Activated CD4-positive, CD25-positive, alpha-beta regulatory T cell (primary cell): Measurements from ENCODE around the gene SCN2B.

Experiments
- DNase-seq, 4 experiments: peaks; one replicate each; lab custom pipeline; 2025; lab: John Stamatoyannopoulos, UW

Gene SCN2B

DNA sequence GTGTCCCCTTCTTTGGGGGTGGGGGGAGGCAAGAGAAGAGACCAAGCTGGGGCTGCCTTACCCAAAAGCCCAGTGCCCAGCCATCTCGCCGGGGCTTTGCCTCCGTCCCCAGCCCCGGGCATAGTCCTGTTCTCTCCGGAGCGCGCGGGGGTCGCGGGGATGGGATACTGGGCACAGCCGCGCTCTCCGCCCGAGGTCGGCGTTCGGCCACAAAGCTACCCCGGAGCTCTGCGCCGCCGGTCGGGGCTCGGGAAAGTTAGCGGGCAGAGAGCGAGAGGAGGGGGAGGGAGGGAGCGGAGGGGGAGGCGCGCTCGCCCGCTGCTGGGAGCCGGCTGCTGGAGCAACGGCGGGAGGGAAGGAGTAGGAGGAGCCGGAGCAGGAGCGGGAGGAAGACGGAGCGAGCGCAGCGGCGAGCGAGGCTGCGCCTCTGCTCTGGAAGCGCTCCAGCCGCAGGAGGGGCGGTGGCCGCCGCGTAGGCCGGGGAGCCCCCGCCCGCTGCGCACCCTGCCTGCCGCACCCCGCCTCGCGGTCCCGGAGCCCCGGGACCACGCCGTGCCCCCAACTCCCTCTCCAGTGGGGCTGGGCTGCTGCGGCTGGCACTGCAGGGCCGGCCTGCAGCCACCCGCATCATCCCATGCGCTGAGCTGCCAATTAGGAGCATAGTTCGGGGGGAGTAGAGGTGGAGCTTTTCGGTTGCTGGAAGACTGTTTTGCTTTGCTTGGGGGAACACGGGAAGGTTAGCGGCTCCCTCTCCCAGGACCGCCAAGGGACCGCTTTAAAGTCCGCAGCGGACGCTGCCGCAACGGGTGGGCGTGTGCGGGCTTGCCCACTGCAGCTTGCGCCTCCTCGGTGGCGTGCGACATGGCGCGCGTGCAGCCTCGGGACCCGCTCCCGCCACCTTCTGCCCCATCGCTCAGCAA, 23.6 kb downstream of the SCN2B start, which contains the start of gene SCN4B:
SCN4B (minus strand) TSS at position 272 of the 920 bp plus-strand sequence; CDS start at position 122, 150 bp downstream.
- DNase-seq, result no peak

DNA sequence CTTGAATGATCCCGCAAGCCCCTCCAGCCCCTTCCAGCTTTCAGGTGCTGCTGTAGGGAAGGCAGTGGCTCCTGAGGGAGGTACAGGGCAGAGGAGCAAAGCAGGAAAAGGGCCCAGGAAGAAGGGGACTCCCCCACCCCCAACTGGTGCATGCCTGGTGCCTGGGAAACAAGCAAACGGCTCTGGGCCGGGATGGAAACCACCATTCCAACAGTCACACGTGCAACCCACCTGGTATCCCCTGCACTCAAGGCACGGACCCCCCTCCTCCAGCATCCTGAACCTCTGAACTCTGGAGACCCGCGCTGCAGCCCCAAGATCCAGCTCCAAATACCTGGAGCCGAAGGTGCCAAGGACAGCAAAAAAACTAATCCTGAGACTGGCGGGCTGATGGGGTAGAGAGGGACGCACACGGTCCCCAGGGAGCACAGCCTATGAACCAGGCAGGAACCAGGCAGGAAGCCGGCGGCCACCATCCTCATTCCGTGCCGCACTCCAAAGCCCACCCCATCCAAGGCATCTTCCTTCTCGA, 24.4 kb downstream of the SCN2B start:
- no peak for DNase-seq

DNA sequence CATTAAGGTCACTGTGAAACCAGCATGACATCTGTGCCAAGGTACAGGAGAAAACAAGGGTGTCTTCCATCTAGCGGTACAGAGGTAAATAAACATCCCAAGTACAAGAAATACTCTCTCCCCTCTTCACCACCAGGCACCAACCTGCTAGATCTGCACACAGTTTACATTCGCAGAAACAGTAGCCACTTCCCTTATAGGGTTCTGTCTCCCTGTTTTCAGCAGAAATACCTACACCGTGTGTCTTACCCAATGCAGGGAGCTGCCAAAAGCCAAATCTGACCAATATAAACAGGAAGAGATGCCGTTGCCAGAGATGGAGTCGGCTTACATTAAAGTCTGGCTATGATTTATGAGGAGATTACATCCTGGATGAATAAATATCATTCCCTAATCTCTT, 25.0 kb downstream of the SCN2B start:
- DNase-seq, result no peak

DNA sequence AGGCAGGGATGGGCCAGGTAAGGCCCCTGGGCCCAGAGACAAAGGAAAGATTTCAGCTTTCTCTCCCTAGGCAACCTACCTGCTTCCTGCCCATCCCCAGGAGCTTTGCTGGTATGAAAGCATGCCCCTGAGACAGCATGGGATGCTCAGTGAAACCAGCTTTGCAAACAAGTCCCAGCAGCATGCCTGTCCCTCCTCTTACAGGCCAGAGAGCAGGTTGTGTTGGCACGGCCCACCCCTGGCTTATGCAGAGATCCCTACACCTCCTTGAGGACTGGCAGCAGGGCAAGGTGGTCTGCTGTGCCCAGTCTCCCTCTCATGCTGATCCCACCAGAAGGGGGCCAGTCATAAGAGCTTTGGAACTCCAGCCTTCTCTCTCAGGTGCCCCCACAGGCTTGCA, 26.9 kb downstream of the SCN2B start:
- no peak for DNase-seq

DNA sequence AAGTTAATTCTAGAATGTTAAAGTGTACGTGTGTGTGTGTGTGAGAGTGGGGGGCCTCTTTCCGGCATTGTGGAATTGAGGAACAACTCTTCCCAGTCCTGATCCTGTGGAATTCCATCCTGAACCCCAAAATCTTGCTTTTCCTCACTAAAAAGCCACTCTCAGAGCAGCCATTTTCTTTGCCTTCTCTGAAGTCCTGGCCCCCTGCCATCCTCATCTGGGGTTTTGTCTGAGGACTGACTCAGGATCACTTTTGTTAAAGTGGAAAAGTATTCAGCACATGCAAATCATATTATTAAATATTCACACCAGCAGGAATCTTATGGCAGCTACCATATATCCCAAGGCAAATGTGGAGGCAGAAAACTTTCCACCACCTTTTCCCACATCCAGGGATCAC, 27.6 kb downstream of the SCN2B start:
- no peak for DNase-seq

DNA sequence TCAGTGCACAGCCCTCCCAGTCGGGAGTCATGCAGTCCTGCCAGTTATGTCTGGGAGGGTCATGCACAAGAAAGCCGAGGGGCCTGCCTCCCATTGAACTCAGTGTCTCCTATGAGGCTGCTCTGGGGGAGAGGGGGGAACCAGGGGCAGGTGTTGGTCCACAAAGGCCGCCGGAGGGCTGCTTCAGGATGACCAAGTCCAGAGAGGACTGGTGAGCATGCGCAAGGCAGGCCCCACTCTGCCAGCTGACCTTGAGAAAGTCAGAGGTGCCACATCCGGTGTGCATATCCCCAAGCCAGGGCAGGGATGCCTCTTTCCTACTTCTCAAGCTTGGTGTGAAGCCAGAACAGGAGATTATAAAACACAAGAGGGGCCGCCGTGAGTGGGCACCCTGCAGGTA, 28.2 kb downstream of the SCN2B start:
- no peak for DNase-seq

DNA sequence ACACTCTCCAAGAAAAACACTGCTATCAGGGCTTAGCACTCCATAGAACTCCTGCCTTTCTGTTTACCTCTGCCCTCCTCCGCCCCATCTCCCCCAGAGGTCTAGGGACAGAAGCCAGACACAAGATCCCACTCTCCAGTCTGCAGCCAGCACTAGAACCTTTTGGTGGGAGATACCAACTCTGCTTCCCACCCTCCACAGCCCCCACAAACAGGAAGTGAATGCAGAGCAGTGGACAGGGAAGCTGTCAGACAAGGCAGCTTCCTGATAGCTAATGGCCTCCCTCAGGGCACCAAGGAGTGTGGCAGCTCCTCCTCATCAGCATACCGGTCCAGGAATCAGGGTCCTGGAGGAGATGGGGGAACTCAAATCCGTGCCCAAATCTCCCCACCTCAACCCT, 28.9 kb downstream of the SCN2B start:
- DNase-seq, result no peak

DNA sequence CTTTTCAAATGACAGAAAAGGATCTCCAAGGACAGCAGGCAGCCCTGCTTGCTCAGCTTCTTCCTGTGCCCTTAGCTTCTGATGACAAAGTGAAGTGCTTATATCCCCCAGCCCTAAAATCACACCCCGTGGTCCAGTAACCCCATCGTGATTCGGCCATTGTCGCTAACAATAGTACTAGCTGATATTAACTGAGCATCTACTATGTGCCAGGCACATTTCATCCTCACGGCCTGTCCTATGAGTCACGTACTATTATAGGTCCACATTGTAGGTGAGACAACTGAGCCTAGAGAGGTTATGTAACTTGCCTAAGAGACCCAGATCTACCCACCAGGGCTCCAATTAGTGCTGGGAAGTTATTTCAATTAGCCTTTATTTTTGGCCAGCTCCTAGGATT, 29.9 kb downstream of the SCN2B start:
- DNase-seq, result no peak

DNA sequence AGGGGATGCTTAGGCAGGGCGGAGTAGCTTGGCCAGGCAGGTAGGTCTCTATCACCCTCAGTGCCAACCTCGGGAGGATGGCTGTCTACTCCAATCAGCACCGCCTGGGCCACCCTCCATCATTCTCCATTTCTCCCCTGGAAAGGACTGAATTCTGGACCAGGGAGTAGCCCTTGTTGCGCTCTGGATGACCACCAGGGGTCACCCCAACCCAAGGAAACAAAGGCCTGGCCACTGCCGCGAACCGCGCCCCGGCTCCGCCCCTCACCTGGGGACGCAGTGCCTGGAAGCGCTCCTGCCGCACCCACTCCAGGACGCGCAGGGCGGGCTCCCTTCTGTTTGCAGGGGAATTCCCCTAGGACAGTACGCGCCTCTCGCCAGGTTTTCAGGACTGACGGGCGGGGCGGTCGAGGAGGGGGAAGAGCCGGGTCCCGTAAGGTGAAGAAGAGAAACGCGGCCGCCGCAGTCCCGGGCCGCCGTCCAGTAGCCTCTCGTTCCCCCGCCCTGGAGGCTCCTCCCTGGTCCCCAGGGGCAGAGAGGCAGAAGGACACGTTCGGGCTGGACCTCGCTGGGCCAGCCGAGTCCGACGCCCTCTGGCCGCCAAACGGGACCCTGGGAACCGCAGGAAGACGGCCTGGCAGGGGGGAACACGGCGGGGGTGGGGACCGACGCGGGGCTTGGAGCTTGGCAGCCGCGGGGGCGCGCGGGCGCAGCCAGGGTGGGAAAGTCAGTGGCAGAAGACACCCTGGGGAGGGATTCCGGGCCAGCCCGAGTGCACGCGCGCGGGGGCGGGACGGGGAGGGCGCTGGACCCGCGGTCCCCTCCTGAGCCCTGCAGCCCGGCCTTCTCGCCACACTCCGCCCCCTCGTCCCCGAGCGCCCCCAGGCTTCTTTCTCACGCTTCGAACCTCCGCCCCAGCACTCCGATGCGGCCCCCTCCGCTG, 30.9 kb downstream of the SCN2B start:
- DNase-seq, result peak; percentile 64 to 79 (median 77)

DNA sequence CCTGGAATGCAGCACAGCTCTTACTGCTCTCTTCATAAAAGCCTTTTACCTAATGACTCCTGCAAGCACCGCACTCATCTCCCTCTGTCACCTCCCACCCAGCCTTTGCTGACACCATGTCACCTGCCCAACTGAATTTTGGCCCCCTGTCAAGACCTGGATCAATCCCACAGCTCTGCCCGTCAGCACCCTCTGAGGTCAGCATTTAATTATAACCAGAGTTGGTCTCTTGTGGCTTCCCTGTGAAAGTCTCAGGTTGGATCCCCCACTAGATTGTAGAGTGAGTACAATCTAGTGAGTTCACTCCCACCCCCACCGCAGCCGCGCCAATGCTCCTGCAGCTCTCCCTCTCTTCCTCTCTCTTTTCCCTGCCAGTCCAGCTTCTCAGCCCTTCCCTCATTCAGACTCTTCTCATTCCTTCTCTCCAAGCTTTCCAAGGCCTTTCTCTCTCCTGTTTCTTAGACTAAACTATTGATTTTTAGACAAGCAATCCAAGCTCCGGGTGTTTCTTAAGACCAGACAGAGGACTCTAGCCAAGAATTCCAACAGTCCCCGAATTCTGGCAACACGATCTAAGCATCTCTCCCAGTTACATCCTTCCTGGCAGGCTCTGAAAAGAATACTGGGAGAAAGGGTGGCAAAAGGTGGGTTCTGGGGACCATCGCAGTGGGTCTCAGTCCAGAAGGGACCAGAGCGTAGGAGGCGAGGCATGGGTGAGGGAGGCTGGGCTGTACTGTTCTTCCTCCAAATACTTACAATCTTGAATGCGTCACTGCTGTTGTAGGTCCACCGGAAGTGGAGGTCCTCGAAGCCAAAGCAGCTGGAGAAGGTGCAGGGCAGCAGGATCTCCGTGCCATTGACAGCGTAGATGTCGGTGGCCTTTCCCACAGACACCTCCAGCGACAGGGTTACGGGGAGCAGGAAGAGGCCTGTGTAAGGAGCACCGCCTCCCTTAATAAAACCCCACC, 31.9 kb downstream of the SCN2B start:
- no peak for DNase-seq

DNA sequence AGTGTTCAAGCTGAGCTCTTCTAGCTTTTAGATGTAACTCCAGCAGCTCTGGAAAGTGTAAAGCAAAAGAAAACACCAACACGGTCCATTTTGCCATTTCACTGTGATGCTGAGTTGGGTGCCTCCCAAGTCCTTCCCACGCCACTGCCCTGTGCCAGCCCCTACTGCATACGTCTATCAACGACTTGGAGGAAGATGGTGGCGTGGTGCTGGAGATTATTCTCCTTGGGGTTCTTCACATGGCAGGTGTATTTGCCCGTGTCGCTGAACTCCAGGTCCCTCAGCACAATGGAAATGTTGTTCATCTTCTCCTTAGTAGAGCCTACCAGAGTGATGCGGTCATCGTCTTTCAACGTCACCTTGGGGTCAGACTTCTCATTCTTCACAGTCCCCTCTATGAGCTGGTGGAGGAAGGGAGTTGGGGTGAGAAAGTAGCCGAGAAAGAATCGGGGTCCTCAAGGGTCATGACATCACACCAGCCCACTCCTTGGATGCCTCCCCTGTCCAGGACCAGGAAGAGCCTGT, 32.7 kb downstream of the SCN2B start:
- DNase-seq, result no peak

DNA sequence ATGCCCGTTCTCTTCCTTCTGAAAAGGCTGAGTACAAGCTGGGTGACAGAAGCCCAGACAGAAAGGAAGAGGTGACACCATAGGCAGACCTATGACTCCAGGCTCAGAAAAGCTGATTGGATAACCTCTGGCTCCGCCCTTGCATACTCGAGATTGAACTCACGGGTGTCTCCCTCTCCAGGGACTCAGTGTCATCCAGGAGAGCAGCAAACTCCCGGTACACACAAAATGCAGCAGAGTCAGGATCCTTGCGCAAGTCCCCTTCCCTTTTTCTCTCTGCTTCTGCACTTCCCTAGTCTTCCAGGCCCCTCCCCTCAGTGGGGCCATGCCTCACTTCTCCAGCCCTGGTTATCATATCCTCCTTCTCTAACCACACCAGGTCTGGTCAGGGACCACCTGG, 33.6 kb downstream of the SCN2B start:
- DNase-seq, result no peak

DNA sequence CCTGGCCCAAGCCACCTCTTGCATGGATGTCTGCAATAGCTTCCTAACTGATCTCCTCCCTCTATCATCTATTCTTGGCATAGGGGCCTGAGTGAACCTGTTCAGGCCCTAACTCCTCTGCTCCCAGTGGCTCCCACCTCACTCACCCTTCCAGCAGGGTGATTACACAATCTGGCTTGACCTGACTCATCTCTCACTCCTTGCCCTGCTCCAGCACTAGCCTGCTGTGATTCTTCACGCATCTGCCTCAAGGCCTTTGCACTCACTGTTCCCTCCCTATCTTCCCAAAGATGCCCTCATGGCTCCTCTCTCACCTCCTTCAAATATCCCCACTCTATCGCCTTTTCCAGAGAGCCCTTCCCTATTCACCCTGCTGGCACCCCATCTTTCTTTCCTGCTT, 34.4 kb downstream of the SCN2B start:
- DNase-seq, result no peak

DNA sequence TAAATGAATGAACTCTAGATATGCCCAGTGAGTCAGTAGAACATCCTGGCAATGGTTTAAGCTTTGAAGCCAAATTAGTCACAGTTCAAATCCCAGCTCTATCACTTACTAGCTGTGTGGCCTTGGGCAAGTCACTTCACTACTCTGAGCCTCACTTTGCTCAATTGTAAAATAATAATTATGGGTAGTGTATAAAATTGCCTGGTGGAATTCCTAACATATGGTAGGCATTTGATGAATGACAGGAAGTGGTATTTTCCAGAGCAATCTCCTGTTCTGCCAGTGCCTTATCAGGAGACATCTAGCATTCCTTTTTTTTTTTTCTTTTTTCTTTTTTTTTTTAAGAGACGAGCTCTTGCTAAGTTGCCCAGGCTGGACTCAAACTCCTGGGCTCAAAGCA, 36.9 kb downstream of the SCN2B start:
- no peak for DNase-seq

DNA sequence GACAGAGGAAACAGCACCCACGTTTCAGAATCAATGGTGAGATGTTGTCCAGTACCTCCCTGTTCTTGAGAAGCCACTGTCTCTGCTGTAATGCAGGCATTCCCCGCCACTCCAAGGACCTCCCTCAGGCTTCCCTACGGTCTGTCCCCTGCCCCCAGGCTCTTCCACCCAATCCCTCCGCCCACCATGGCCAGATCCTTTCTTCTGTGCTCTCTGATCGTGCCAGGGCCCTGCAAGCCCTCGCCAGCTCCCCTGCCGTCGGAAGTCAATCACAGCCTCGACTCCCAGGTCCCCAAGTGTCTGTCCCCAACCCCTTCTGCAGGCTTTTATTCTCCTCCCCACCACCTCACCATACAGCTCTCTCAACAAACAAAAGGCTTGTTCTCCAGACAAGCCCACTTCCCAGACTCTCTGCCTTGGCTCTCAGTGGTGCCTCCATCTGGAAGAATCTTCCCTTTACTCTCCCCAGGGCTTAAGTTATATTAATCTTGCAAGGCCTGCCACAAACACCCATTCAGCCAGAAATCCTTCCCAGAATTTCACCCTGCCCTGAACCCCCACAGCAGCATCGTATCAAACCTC, 37.5 kb downstream of the SCN2B start:
- no peak for DNase-seq

DNA sequence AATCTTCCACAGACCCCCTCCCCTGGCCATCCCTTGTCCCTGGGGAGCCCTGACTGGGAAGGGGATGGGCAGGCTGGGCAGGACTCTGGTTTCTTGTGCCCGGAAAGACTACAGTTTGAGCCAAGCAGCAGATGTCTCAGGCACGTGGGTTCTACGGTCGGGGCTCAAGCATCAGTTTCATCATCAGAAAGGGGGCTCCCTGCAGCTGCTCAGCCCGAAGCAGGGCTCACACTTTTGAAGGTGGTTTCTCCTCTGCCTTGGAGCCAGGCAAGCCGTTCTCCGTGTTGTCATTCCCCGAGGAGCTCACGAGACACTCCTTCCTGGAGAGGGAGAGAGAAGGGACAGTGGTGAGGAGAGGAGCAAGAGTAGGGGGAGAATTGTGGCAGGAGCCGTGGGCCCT, 39.6 kb downstream of the SCN2B start:
- no peak for DNase-seq

DNA sequence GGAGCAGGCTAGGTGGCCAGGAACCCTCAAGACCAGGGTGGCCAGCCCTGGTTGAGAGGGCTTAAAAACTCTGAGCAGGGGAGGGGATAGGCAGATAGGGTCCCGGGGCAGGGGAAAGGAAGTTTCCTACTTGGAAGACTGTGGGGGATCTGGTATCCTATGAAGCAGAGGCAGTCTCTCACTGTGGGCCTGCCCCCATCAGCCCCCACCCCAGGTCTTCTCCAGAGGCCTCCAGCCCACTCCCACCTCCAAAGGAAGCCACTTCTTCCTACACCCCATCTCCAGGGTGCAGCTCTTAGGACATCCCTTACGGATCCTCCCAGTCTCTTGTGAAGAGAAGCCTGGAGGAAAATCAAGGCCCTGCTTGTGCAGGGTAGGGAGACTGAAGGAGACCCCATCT, 40.1 kb downstream of the SCN2B start:
- no peak for DNase-seq

DNA sequence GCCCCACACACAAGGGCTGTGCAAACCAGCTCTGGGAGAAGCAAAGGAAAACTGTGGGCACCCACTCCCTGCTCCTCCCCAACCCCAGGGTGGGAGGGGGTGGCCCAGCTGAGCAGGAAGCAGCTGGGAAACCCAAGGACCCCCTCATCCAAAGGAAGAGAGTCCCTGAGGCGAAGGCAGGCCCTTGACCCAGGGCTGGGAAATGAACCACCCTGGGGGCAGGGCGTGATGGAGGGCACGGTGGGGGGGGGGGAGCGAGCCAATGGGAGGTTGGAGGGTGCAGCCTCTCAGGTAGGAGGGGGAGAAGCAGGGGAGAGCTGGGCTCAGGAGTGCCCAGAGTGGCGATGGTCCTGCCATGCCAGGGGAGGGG, 40.7 kb downstream of the SCN2B start:
- DNase-seq, result no peak

DNA sequence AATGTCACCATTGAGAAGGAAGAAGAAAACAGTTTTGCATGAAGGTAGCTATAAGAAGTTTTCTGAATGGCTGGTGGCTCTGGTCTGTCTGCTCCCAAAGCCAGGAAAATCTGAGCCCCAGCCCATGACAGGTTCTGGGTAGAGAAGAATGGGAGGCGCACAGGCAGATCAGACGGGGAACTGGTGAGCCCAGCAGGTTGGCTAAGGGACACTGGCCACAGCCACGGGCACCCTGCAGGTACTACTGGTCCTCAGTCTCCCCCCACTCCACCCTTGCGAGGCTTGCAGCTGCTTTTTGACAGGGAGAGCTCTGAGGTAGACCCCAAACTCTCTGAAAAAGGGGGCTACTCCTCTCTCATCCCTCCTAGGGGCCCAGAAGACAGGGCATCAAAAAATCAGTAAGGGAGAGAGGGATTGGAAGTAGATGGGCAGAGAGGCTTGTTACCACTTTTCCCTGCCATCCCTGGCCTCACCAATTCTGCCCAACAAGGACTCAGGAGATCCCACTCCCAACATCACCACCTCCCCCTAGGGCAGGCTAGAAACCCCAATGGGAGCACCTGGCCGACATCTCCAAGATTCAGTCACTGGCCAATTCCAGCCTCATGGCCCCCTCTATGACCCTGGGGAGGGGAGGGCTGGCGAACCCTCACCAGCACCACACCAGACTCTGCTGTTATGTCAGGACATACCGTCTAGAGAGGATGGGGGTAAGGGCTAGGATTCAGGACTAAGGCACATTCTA, 41.2 kb downstream of the SCN2B start:
- DNase-seq, result no peak

DNA sequence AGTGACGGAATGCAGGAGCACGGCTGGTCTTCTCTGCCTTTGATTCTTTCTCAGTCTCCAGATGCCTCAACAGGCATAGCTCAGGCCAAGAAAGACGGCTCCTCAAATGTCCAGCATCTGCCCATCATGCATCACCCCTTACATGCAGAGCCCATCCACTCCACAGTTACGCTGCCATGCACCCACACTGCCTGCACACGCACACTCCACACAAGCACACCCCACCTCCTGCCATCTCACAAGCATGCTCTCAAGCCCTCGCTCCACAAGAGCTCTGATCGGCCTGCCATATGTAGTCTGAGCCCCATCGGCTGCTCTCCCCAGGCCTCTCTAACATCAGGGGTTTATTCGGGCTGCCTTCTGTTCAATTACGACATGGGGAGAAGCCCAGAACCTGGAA, 42.6 kb downstream of the SCN2B start:
- no peak for DNase-seq
